Adipocyte (in vitro differentiated cells): ENCODE results near the gene COPZ2.

Experiments used
- DNase-seq: peaks from one replicate; pipeline ENCODE4 v3.0.0-alpha.2; 2015; ENCODE audit warnings: low read depth
- H3K27me3 ChIP-seq: replicated peaks from 2 replicates; pipeline ENCODE4 v1.7.0; 2013; ENCODE audit warnings: mild to moderate bottlenecking, low read length, moderate library complexity; ENCODE audit not compliant: control insufficient read depth, insufficient read depth
- H3K36me3 ChIP-seq: 2 replicates; pipeline ENCODE4 v1.7.0; 2013; ENCODE audit warnings: low read length, mild to moderate bottlenecking, moderate library complexity; ENCODE audit not compliant: control insufficient read depth, insufficient read depth, severe bottlenecking
- H3K4me1 ChIP-seq: 2 replicates; pipeline ENCODE4 v1.7.0; 2013; ENCODE audit warnings: mild to moderate bottlenecking, low read length, moderate library complexity; ENCODE audit not compliant: control insufficient read depth, insufficient read depth
- H3K4me3 ChIP-seq: 2 replicates; pipeline ENCODE4 v1.7.0; 2013; ENCODE audit warnings: mild to moderate bottlenecking, low read length, moderate library complexity
- H3K9ac ChIP-seq: 2 replicates; pipeline ENCODE4 v1.7.0; 2013; ENCODE audit warnings: mild to moderate bottlenecking, low read length, moderate library complexity
- H3K9me3 ChIP-seq: 2 replicates; pipeline ENCODE4 v1.7.0; 2013; ENCODE audit warnings: mild to moderate bottlenecking, low read length, moderate library complexity; ENCODE audit not compliant: control insufficient read depth

COPZ2 gene

GRCh38 chr17:47980541-47980940, 57.1 kb downstream of the COPZ2 start:
- Histone ChIP-seq H3K27me3 (no peaks in the 10 kb centered on the region), H3K4me1 (no peaks in the 10 kb centered on the region), H3K9ac (no peak overlapping the region), H3K36me3 (peaks cover 66% of the 10 kb centered on the region), H3K4me3 (no peak overlapping the region), H3K9me3 (no peaks in the 10 kb centered on the region)
- no peak for DNase-seq

GRCh38 chr17:47978324-47978723, 59.3 kb downstream of the COPZ2 start:
- Histone ChIP-seq H3K9ac (no peak overlapping the region), H3K4me3 (no peak overlapping the region), H3K4me1 (no peaks in the 10 kb centered on the region), H3K9me3 (no peaks in the 10 kb centered on the region), H3K36me3 (peaks cover 84% of the 10 kb centered on the region), H3K27me3 (no peaks in the 10 kb centered on the region)
- peak; percentile 84 for DNase-seq
